Myocyte (in vitro differentiated cells): ENCODE data around the gene CFHR1. TPM values are rescaled to one million over a fixed set of nuclear protein-coding genes. Genes with fewer than 3 reads are reported as not detected.

Experiments
- DNase-seq: peaks from one replicate; pipeline ENCODE4 v3.0.0-alpha.2; 2012; ENCODE audit warnings: low read depth
- total RNA-seq: library from RNA; depleted of rRNA; stranded (reverse); fragments of >200 nt; gene quantifications from 2 replicates; pipeline ENCODE4 v1.2.3, GENCODE V29; 2014

The CFHR1 gene
- total RNA-seq, 1 donor from 2014 or later, result 0.21 TPM

DNA sequence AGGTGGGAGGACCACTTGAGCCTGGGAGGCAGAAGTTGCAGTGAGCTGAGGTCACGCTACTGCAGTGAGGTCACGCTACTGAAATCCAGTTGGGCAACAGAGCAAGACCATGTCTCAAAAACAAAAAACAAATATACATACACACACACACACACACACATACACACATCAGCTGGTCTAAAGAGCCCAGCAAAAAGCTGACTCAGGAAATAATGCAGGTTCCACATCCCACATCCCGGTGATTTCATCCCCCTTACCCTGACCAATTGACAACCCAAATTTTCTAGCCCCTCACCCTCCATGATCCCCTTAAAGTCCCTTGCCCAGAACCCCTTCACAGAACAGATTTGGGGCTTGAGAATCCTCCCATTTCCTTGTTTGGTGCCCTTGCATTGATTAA, 56.4 kb downstream of the CFHR1 start:
- no peak for DNase-seq

DNA sequence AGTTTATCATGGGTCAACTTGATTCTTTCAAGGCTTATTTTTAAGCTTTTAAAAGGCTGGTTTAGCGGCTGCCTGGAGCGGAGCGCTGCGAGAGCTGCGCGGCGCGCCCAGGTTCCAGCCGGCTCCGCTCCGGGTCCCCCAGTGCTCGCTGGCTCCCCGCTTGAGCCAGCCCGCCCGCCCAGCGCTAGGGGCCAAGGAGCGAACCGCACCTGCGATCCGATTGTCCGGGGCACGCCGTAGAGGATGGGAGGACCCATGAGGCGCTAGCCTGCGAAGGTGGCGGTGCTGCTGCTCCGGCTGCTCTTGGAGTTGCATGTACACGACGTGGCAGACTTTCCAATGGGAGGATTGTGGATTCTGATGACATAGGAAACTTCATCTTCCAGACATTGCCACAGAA, 58.4 kb downstream of the CFHR1 start:
- DNase-seq, result no peak

Other genes starting within 250 kb of the CFHR1 start
- gene KCNT2, start 211.3 kb upstream of the CFHR1 start, total RNA-seq, result 0.62 and 1.1 TPM in 2 replicates
- 142 and 143 TPM in 2 replicates for gene CFH, start 167.7 kb upstream of the CFHR1 start, total RNA-seq
- 0.21 TPM in 1 of 2 replicates, not detected in the other for gene CFHR3, start 44.9 kb upstream of the CFHR1 start, total RNA-seq
- gene CFHR4, start 68.3 kb downstream of the CFHR1 start, total RNA-seq, result not detected in 2 replicates
- not detected in 2 replicates for gene CFHR2, start 124.0 kb downstream of the CFHR1 start, total RNA-seq
- gene CFHR5, start 157.8 kb downstream of the CFHR1 start, total RNA-seq, result not detected in 2 replicates
- gene F13B, start 247.5 kb downstream of the CFHR1 start, total RNA-seq, result not detected in 2 replicates